CD4-positive, alpha-beta T cell treated with Interleukin-12 subunit alpha and Interleukin-12 subunit beta, for 1 hour (primary cell): ENCODE data around the gene NTRK3.

Experiments
- DNase-seq: peaks from one replicate; pipeline ENCODE4 v3.0.0-alpha.2; 2020

Gene NTRK3

GRCh38 chr15:88256279-88257230, at the start of gene NTRK3:
Gene NTRK3 (minus strand): TSS chr15:88256739. CDS start chr15:88256153, 586 bp downstream.
- DNase-seq: no peak

GRCh38 chr15:88303395-88303794, 46.9 kb upstream of the NTRK3 start:
- DNase-seq: no peak

DNA sequence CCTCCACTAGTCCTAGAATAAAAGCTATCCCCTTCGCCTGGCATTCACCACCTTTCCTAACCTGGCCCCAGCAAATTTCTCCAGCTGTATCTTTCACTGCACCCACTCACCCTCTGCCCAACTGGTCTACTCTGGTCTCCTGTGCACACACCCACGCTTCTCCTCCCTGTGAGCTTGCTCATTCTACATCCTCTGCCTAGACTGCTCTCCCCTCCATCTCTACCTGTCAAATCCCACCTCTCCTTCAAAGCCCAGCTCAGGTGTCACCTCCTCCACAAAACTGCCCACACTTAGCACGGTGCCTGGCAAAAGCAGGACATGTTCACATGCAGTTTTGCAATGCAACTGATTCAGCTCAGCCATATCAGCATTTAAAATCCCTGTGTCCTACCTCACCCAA, 45.8 kb upstream of the NTRK3 start:
- DNase-seq: no peak

- no peak for DNase-seq
These were observed 44.8 kb upstream of the NTRK3 start for GRCh38 chr15:88301311-88301710.

GRCh38 chr15:88300861-88301260, 44.3 kb upstream of the NTRK3 start:
- DNase-seq: no peak

DNA sequence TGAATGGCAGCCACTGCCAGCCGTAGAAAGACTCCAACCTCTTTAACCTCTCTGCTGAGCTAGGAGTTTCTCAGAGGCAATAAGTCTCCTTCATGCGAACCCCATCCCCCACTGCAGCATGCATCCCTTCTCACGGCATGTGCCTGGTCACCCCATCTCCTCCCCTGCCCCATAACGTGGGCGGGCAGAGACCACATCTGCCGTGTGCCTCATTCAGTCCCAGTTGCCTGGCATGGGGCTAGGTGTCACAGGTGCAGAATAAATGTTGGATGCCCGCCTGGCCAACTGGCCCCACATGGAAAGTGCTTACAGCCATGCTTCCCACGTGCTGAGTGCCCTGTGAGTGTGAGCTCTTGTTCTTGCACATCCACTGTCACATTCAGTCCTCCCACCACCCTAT, 43.5 kb upstream of the NTRK3 start:
- DNase-seq: no peak

DNA sequence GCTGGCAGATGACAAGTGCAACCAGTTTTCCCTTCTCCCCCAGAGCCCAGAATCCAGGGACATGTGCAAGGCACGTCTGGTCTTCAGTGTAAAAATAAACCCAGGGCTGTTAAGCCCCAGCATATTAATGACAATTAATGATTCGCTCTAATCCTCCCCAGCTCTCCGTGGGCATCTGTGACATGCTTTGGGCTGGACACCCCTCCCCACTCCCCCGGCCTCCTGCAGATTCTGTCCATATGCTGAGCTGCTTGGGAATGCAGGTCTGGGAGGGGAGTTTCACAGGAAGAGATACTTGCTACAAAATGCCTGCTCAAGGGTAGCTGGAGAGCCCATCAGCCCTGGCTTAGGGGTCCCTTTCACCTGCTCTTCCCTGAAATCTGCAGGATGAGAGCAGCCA, 43.0 kb upstream of the NTRK3 start:
- no peak for DNase-seq

DNA sequence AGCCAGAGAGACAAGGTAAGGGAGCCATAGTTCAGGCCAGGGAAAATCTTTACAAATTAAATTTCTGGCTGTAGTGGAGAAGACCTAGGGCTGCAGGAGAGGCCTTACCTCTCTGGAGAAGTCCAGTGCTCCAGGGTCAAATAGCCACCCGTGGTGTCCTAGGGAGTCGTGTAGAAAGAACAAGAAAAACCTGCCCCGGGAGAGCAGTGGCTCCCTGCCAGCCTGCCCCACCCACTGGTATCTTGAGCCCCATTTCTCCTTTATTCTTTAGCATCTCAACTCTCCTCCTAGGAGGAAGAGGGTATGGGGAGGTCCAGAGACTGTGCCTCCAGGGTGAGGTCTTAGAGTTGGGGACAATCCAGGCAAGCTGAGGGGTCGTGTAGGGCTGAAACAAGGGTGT, 32.1 kb upstream of the NTRK3 start:
- DNase-seq: no peak

- no peak for DNase-seq
These were observed 31.7 kb upstream of the NTRK3 start for GRCh38 chr15:88288206-88288605.

- DNase-seq: no peak
These were observed 27.9 kb upstream of the NTRK3 start for GRCh38 chr15:88284318-88284998.

GRCh38 chr15:88282614-88283013, 26.1 kb upstream of the NTRK3 start:
- no peak for DNase-seq

- no peak for DNase-seq
These were observed 20.4 kb upstream of the NTRK3 start for GRCh38 chr15:88276821-88277410.

DNA sequence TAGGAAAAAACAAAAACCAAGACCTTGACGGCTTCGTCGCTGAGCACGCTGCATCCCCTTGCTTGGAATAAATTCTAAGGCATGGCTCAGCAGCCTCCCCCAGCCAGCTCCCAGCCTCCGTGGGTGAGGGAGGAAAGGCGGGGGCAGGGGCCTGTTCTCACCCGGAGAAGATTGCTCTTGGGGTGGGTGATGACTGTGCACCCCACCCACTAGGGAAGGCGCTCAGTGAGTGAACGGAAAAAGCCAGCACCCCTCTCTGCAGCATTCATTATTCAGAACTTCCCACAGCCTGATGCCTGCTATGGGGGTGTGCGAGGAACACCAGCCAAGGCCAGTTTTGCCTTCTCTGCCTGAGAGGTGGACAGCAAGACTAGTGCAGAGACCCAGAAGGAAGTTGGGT, 19.3 kb upstream of the NTRK3 start:
- no peak for DNase-seq

- peak; percentile 26 for DNase-seq
These were observed 18.3 kb upstream of the NTRK3 start for GRCh38 chr15:88274553-88275460.

DNA sequence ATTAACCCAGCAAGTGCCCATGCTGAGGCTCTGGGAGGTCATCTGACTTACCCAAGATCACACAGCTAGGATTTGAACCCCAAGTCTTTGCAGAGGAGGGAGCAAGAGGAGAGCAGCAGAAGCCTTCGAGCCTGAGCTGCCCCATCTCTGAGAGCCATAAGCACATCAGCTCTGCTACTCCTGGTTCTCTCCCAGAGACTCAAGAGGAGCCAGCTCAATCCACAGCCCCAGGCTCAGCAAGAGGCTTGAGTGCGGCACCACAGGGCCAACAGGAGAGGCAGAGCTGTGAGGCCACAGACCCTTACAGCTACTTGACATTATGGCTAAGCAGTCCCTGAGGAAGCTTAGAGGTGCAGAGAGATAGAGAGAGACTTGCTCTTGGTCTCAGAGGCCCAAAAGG, 15.9 kb upstream of the NTRK3 start:
- DNase-seq: no peak

DNA sequence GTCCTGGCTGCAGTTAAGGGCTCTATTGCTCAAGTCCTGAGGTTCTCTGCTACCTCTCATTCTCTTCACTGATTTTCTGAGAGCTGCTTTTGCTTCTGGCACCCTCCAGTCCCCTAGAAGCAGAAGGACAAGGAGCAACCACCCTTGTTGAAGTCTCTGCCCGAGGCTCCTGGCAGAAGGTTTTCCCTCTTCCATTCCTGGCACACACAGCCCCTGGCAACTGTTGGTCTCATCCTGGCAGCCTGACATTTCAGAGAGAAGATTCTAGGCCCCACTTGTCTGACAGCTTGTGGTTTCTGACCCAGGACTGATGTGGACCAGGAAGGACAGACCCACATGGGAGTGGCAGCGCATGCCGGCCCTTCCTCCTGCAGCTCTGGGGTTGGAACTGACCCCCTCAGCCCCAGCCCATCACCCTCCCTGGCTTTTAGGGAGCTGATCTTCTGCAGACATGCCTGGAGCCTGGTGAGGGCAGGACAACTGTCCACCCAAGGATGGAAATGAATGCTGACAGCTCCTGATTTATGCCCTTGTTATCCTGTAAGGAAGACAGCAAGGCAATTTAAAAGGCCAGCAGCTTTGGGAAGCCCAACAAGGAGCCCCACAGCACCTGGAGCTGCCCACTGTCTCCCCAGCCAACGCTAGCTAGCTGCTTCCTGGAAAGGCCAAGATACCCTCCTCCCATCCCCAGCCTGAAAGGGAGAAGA, 13.0 kb upstream of the NTRK3 start:
- no peak for DNase-seq

GRCh38 chr15:88267720-88268119, 11.2 kb upstream of the NTRK3 start:
- DNase-seq: no peak

DNA sequence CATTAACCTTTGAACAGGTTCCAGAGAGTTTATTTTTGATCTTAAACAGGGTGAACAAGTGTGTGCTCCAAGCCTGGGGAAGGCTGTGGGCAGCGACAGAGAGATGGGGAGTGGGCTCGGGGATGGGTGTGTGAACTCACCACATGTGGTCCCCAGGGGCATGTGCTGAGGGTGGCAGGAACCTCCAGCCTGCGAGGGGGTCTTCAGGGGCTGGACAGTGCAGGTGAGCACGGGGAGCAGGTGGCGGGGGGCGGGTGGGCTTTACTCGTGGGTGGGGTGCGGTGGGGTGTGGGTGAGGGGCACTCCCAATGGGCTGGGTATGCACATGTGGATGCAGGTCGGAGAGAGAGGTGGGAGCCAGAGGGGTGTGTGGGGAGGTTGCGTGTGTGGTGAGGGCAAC, 9.6 kb upstream of the NTRK3 start:
- no peak for DNase-seq

- DNase-seq: no peak
These were observed 8.1 kb upstream of the NTRK3 start for GRCh38 chr15:88264622-88265021.

DNA sequence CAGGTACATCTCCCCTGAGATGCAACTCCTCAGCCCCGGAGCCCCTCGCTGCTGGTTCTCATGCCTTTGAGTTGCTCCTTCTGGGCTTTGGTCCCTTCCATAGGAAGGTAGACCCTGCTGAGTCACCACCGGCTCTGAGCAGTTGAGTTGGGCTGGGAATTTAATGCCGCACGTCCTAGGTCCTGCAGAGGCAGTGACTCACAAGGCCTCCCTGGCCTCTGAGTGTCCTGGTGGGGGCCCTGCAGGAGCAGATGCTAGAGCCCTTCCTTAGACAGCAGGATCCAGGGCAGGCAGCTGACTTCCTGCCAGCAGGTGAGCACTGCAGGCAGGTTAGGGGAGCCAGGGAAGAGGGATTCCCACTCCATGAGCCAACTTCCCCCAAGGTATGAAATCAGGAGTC, 5.5 kb upstream of the NTRK3 start:
- no peak for DNase-seq

- no peak for DNase-seq
These were observed 1.6 kb upstream of the NTRK3 start for GRCh38 chr15:88258093-88258641.
